OCI-LY1 (cell line): ENCODE data around the gene MX2.
A peak's percentile ranks its signal among the peaks of the same experiment; 100 is the strongest.

Experiments used
- H2AFZ ChIP-seq: fragments of 200-600 bp; sonication (generic), shearing (Covaris generic); 2 replicates; pipeline ENCODE4 v1.6.0; 2014; ENCODE audit warnings: antibody characterized with exemption, mild to moderate bottlenecking, low read length
- H3F3A ChIP-seq: fragments of 200-600 bp; sonication (generic), shearing (Covaris generic); 2 replicates; pipeline ENCODE4 v1.6.0; 2014; ENCODE audit warnings: mild to moderate bottlenecking, antibody characterized with exemption, low read length, moderate library complexity; ENCODE audit not compliant: insufficient read depth
- H3K27ac ChIP-seq: fragments of 200-600 bp; sonication (generic); 2 replicates; pipeline ENCODE4 v1.5.1; 2014; ENCODE audit warnings: low read length, mixed run types, mild to moderate bottlenecking, low read depth; ENCODE audit not compliant: poor library complexity, severe bottlenecking
- H3K27me3 ChIP-seq: fragments of 200-600 bp; sonication (generic); 2 replicates; pipeline ENCODE4 v1.6.0; 2014; ENCODE audit warnings: antibody characterized with exemption, mild to moderate bottlenecking, low read length, moderate library complexity; ENCODE audit not compliant: insufficient read depth
- H3K36me3 ChIP-seq: fragments of 200-600 bp; sonication (generic); 2 replicates; pipeline ENCODE4 v1.6.1; 2014; ENCODE audit warnings: mild to moderate bottlenecking, antibody characterized with exemption, low read length, moderate library complexity, mixed read lengths; ENCODE audit not compliant: insufficient read depth
- H3K4me1 ChIP-seq: fragments of 200-600 bp; sonication (generic); 2 replicates; pipeline ENCODE4 v1.5.1; 2014; ENCODE audit warnings: mild to moderate bottlenecking, low read length, moderate library complexity; ENCODE audit not compliant: insufficient read depth, severe bottlenecking
- H3K4me2 ChIP-seq: fragments of 200-600 bp; sonication (generic), shearing (Covaris generic); 2 replicates; pipeline ENCODE4 v1.6.1; 2014; ENCODE audit warnings: low read length
- H3K4me3 ChIP-seq: fragments of 200-600 bp; sonication (generic); 2 replicates; pipeline ENCODE4 v1.5.1; 2014; ENCODE audit warnings: low read length, low read depth, mild to moderate bottlenecking, mixed read lengths; ENCODE audit not compliant: poor library complexity, severe bottlenecking
- H3K79me2 ChIP-seq: fragments of 200-600 bp; shearing (Covaris generic); 2 replicates; pipeline ENCODE4 v1.6.1; 2016; ENCODE audit warnings: mixed run types, low read length, mixed read lengths; ENCODE audit not compliant: insufficient read depth
- H3K9ac ChIP-seq: fragments of 200-600 bp; sonication (generic), shearing (Covaris generic); 2 replicates; pipeline ENCODE4 v1.6.1; 2014; ENCODE audit warnings: mild to moderate bottlenecking, low read length, mixed read lengths
- H3K9me2 ChIP-seq: fragments of 200-600 bp; sonication (generic), shearing (Covaris generic); 2 replicates; pipeline ENCODE4 v1.6.1; 2014; ENCODE audit warnings: low read depth, mild to moderate bottlenecking, low read length, mixed read lengths
- H3K9me3 ChIP-seq: fragments of 200-600 bp; shearing (Covaris generic); 2 replicates; pipeline ENCODE4 v1.6.1; 2014; ENCODE audit warnings: low read length, mixed read lengths
- H4K20me1 ChIP-seq: fragments of 200-600 bp; sonication (generic), shearing (Covaris generic); 2 replicates; pipeline ENCODE4 v1.6.0; 2016; ENCODE audit warnings: mild to moderate bottlenecking, low read length; ENCODE audit not compliant: insufficient read depth
- CTCF ChIP-seq: fragments of 200-600 bp; sonication (generic), shearing (Covaris generic); IDR thresholded peaks from 2 replicates; pipeline ENCODE4 v1.5.1; 2017; ENCODE audit warnings: mild to moderate bottlenecking, antibody characterized with exemption, low read length, moderate library complexity, mixed read lengths
- EZH2 ChIP-seq: fragments of 200-600 bp; sonication (generic), shearing (Covaris generic); IDR thresholded peaks from 2 replicates; pipeline ENCODE4 v1.8.0; 2017; ENCODE audit warnings: borderline replicate concordance, mixed run types, mild to moderate bottlenecking, antibody characterized with exemption, low read length, moderate library complexity, mixed read lengths

Gene MX2

GRCh38 chr21:41425954-41426675, 64.3 kb downstream of the MX2 start, which contains the start of gene MX1:
TSS of gene MX1 (plus strand) at chr21:41426239. CDS start at chr21:41432071, 5,832 bp downstream.
- TF ChIP-seq CTCF (no peak), EZH2 (no peak)
- no peaks in the 10 kb centered on the region for H3K9me2 ChIP-seq
- no peaks in the 10 kb centered on the region for H3K27me3 ChIP-seq
- peak within 1 kb of the TSS; percentile 88 for H3K4me2 ChIP-seq
- H3K9ac ChIP-seq = peak within 1 kb of the TSS; percentile 75
- no peak within 1 kb of the TSS for H3K27ac ChIP-seq
- H3K36me3 ChIP-seq = peaks cover 6% of the 10 kb centered on the region; the same call in 1 of the 2 replicates
- no peaks in the 10 kb centered on the region for H3K9me3 ChIP-seq
- no peaks in the 10 kb centered on the region for H3F3A ChIP-seq
- H3K4me1 ChIP-seq = peaks cover 44% of the 10 kb centered on the region
- no peak within 1 kb of the TSS for H2AFZ ChIP-seq
- H4K20me1 ChIP-seq = no peaks in the 10 kb centered on the region
- H3K79me2 ChIP-seq = no peaks in the 10 kb centered on the region
- peak within 1 kb of the TSS; percentile 81 for H3K4me3 ChIP-seq

- Histone ChIP-seq H3F3A (no peaks in the 10 kb centered on the region), H2AFZ (no peak overlapping the region), H3K36me3 (peaks cover 6% of the 10 kb centered on the region; the same call in 1 of the 2 replicates), H3K9ac (peak overlapping the region; percentile 75), H4K20me1 (no peaks in the 10 kb centered on the region), H3K27me3 (no peaks in the 10 kb centered on the region), H3K9me3 (no peaks in the 10 kb centered on the region), H3K27ac (no peak overlapping the region), H3K4me3 (peak overlapping the region; percentile 81), H3K79me2 (no peaks in the 10 kb centered on the region), H3K4me1 (peaks cover 51% of the 10 kb centered on the region), H3K9me2 (no peaks in the 10 kb centered on the region), H3K4me2 (peak overlapping the region; percentile 88)
- TF ChIP-seq EZH2 = no peak
- no peak for TF ChIP-seq CTCF
Observed at GRCh38 chr21:41426676-41427404, 65.0 kb downstream of the MX2 start.

GRCh38 chr21:41427556-41427955, 65.7 kb downstream of the MX2 start:
- Histone ChIP-seq H3K4me3 (peak overlapping the region; percentile 81), H2AFZ (no peak overlapping the region), H3K27me3 (no peaks in the 10 kb centered on the region), H3K79me2 (no peaks in the 10 kb centered on the region), H3K4me2 (peak overlapping the region; percentile 88), H3K36me3 (peaks cover 13% of the 10 kb centered on the region), H4K20me1 (no peaks in the 10 kb centered on the region), H3K9me2 (no peaks in the 10 kb centered on the region), H3K9me3 (no peaks in the 10 kb centered on the region), H3K27ac (no peak overlapping the region), H3K9ac (peak overlapping the region; percentile 75; the same call in 1 of the 2 replicates), H3K4me1 (peaks cover 55% of the 10 kb centered on the region), H3F3A (no peaks in the 10 kb centered on the region)
- TF ChIP-seq CTCF = no peak
